Loucy (cell line): ENCODE measurements around the gene PDPN.

ENCODE experiments used
- H2AFZ ChIP-seq: fragments of 200-600 bp; sonication (generic); 2 replicates; pipeline ENCODE4 v1.6.0; 2016; ENCODE audit warnings: antibody characterized with exemption, mild to moderate bottlenecking, low read length, moderate library complexity
- H3F3A ChIP-seq: fragments of 200-600 bp; 2 replicates; pipeline ENCODE4 v1.6.0; 2016; ENCODE audit warnings: antibody characterized with exemption, low read depth, mild to moderate bottlenecking
- H3K27me3 ChIP-seq: fragments of 200-600 bp; sonication (generic); 2 replicates; pipeline ENCODE4 v1.6.1; 2014; ENCODE audit warnings: low read length, mild to moderate bottlenecking; ENCODE audit not compliant: insufficient read depth, poor library complexity, severe bottlenecking
- H3K36me3 ChIP-seq: fragments of 200-600 bp; sonication (generic); 2 replicates; pipeline ENCODE4 v1.6.1; 2016; ENCODE audit warnings: low read length; ENCODE audit not compliant: insufficient read depth
- H3K4me1 ChIP-seq: fragments of 200-600 bp; sonication (generic); 2 replicates; pipeline ENCODE4 v1.5.1; 2014; ENCODE audit warnings: low read length, mild to moderate bottlenecking; ENCODE audit not compliant: insufficient read depth, poor library complexity, severe bottlenecking
- H3K4me2 ChIP-seq: fragments of 200-600 bp; sonication (generic); 2 replicates; pipeline ENCODE4 v1.6.0; 2014; ENCODE audit warnings: antibody characterized with exemption, low read length, low read depth, mild to moderate bottlenecking; ENCODE audit not compliant: poor library complexity, severe bottlenecking
- H3K4me3 ChIP-seq: fragments of 200-600 bp; sonication (generic); 2 replicates; pipeline ENCODE4 v1.5.1; 2014; ENCODE audit warnings: low read length, mild to moderate bottlenecking, mixed read lengths; ENCODE audit not compliant: poor library complexity, severe bottlenecking
- H3K79me2 ChIP-seq: fragments of 200-600 bp; sonication (generic); 2 replicates; pipeline ENCODE4 v1.6.1; 2014; ENCODE audit warnings: low read length; ENCODE audit not compliant: insufficient read depth
- H3K9ac ChIP-seq: fragments of 200-600 bp; sonication (generic); 2 replicates; pipeline ENCODE4 v1.6.0; 2014; ENCODE audit warnings: mild to moderate bottlenecking, low read depth, low read length, moderate library complexity; ENCODE audit not compliant: poor library complexity, severe bottlenecking
- H3K9me2 ChIP-seq: fragments of 200-600 bp; sonication (generic); replicated peaks from 2 replicates; pipeline ENCODE4 v1.6.1; 2016; ENCODE audit warnings: low read depth, low read length, mixed read lengths
- H3K9me3 ChIP-seq: fragments of 200-600 bp; sonication (generic); 2 replicates; pipeline ENCODE4 v1.6.1; 2014; ENCODE audit warnings: mild to moderate bottlenecking, antibody characterized with exemption, low read length, low read depth; ENCODE audit not compliant: insufficient read depth
- H4K20me1 ChIP-seq: fragments of 200-600 bp; sonication (generic); 2 replicates; pipeline ENCODE4 v1.6.0; 2014; ENCODE audit warnings: antibody characterized with exemption, low read length, mild to moderate bottlenecking; ENCODE audit not compliant: insufficient read depth, poor library complexity, severe bottlenecking
- CTCF ChIP-seq: fragments of 200-600 bp; sonication (generic); conservative IDR thresholded peaks from 2 replicates; pipeline ENCODE4 v1.5.1; 2014; ENCODE audit warnings: mild to moderate bottlenecking, antibody characterized with exemption, low read length
- EZH2phosphoT487 ChIP-seq: fragments of 200-600 bp; IDR thresholded peaks from 2 replicates; pipeline ENCODE4 v1.6.1; 2018; ENCODE audit warnings: antibody characterized with exemption, mild to moderate bottlenecking, moderate library complexity, borderline replicate concordance

The PDPN gene

GRCh38 chr1:13604721-13605120, 21.1 kb downstream of the PDPN start:
- Histone ChIP-seq H3K27me3 (no peaks in the 10 kb centered on the region), H3K79me2 (no peaks in the 10 kb centered on the region), H3K9me3 (no peaks in the 10 kb centered on the region), H3K4me2 (no peak overlapping the region), H3K4me1 (no peaks in the 10 kb centered on the region), H3K9me2 (no peaks in the 10 kb centered on the region), H2AFZ (no peak overlapping the region), H3K36me3 (no peaks in the 10 kb centered on the region), H4K20me1 (no peaks in the 10 kb centered on the region), H3F3A (no peaks in the 10 kb centered on the region), H3K4me3 (no peak overlapping the region), H3K9ac (no peak overlapping the region)
- no peak for TF ChIP-seq EZH2phosphoT487

- Histone ChIP-seq H2AFZ (no peak overlapping the region), H3K9me3 (no peaks in the 10 kb centered on the region), H4K20me1 (no peaks in the 10 kb centered on the region), H3K9me2 (no peaks in the 10 kb centered on the region), H3K4me2 (no peak overlapping the region), H3K27me3 (no peaks in the 10 kb centered on the region), H3K4me3 (no peak overlapping the region), H3K9ac (no peak overlapping the region), H3K4me1 (no peaks in the 10 kb centered on the region), H3K79me2 (no peaks in the 10 kb centered on the region), H3F3A (no peaks in the 10 kb centered on the region), H3K36me3 (no peaks in the 10 kb centered on the region)
- TF ChIP-seq EZH2phosphoT487 (no peak), CTCF (no peak)
Measured at GRCh38 chr1:13605159-13605558, 21.5 kb downstream of the PDPN start.

GRCh38 chr1:13607002-13607401, 23.4 kb downstream of the PDPN start:
- H3K9ac ChIP-seq = no peak overlapping the region
- no peak overlapping the region for H2AFZ ChIP-seq
- no peaks in the 10 kb centered on the region for H3K27me3 ChIP-seq
- no peaks in the 10 kb centered on the region for H3K9me3 ChIP-seq
- no peaks in the 10 kb centered on the region for H3F3A ChIP-seq
- TF ChIP-seq CTCF (no peak), EZH2phosphoT487 (no peak)
- no peaks in the 10 kb centered on the region for H3K79me2 ChIP-seq
- H3K36me3 ChIP-seq = no peaks in the 10 kb centered on the region
- no peak overlapping the region for H3K4me2 ChIP-seq
- no peaks in the 10 kb centered on the region for H3K4me1 ChIP-seq
- H4K20me1 ChIP-seq = no peaks in the 10 kb centered on the region
- H3K4me3 ChIP-seq = no peak overlapping the region
- H3K9me2 ChIP-seq = no peaks in the 10 kb centered on the region

- no peak for TF ChIP-seq CTCF
- no peak for TF ChIP-seq EZH2phosphoT487
- Histone ChIP-seq H3F3A (no peaks in the 10 kb centered on the region), H4K20me1 (no peaks in the 10 kb centered on the region), H3K27me3 (no peaks in the 10 kb centered on the region), H3K9me2 (no peaks in the 10 kb centered on the region), H2AFZ (no peak overlapping the region), H3K4me3 (no peak overlapping the region), H3K9ac (no peak overlapping the region), H3K4me2 (no peak overlapping the region), H3K9me3 (no peaks in the 10 kb centered on the region), H3K79me2 (no peaks in the 10 kb centered on the region), H3K4me1 (no peaks in the 10 kb centered on the region), H3K36me3 (no peaks in the 10 kb centered on the region)
Measured at GRCh38 chr1:13616234-13616633, 32.6 kb downstream of the PDPN start.
